Measurements from ENCODE around the gene OR52E8. TPM values are rescaled to one million over a fixed set of nuclear protein-coding genes. Genes with fewer than 3 reads are reported as not detected.

The OR52E8 gene
- total RNA-seq, 4 donors from 2014 or later: not detected

- no peak overlapping the region for H3K27ac ChIP-seq
- H3K4me1 ChIP-seq: no peaks in the 10 kb centered on the region
- no peaks in the 10 kb centered on the region for H3K27me3 ChIP-seq
- intact Hi-C loops (cut with DNase I): no loop called here
- no peak overlapping the region for H3K4me3 ChIP-seq
- TF ChIP-seq CTCF (IDR thresholded peaks at IDR 0.05) (no peak), POLR2A (IDR thresholded peaks at IDR 0.05) (no peak)
- 40 to 67% methylated on average over 3 of the region's 3 CpGs for WGBS, 2 donors
- no peaks in the 10 kb centered on the region for H3K9me3 ChIP-seq
- H3K36me3 ChIP-seq: no peaks in the 10 kb centered on the region
- DNase-seq: no peak
Measured at GRCh38 chr11:5887172-5887571, 29.7 kb upstream of the OR52E8 start.

GRCh38 chr11:5881756-5882155 is 24.3 kb upstream of the OR52E8 start:
- TF ChIP-seq CTCF (IDR thresholded peaks at IDR 0.05) (no peak), POLR2A (IDR thresholded peaks at IDR 0.05) (no peak)
- Histone ChIP-seq H3K36me3 (no peaks in the 10 kb centered on the region), H3K4me1 (no peaks in the 10 kb centered on the region), H3K27ac (no peak overlapping the region), H3K9me3 (no peaks in the 10 kb centered on the region), H3K4me3 (no peak overlapping the region), H3K27me3 (no peaks in the 10 kb centered on the region)
- intact Hi-C loops (cut with DNase I): no loop called here
- no peak for DNase-seq

- no peak within 1 kb of the TSS for H3K27ac ChIP-seq
- H3K4me3 ChIP-seq: no peak within 1 kb of the TSS
- H3K9me3 ChIP-seq: no peaks in the 10 kb centered on the region
- no peak for TF ChIP-seq POLR2A (IDR thresholded peaks at IDR 0.05)
- TF ChIP-seq CTCF (IDR thresholded peaks at IDR 0.05): no peak
- H3K27me3 ChIP-seq: no peaks in the 10 kb centered on the region
- WGBS, 2 donors: 63 to 71% methylated on average over 4 of the region's 4 CpGs
- DNase-seq: no peak
- no peaks in the 10 kb centered on the region for H3K4me1 ChIP-seq
- intact Hi-C loops (cut with DNase I): no loop called here
- no peaks in the 10 kb centered on the region for H3K36me3 ChIP-seq
Measured at GRCh38 chr11:5880329-5880728, 22.8 kb upstream of the OR52E8 start, which contains the start of gene OR52E4. TSS of gene OR52E4 (plus strand) at chr11:5880629. CDS start at chr11:5884293, 3,664 bp downstream.

GRCh38 chr11:5878564-5878963 is 21.1 kb upstream of the OR52E8 start:
- Histone ChIP-seq H3K27me3 (no peaks in the 10 kb centered on the region), H3K4me3 (no peak overlapping the region), H3K4me1 (no peaks in the 10 kb centered on the region), H3K27ac (no peak overlapping the region), H3K9me3 (no peaks in the 10 kb centered on the region), H3K36me3 (no peaks in the 10 kb centered on the region)
- DNase-seq: no peak
- intact Hi-C loops (cut with DNase I): no loop called here
- TF ChIP-seq CTCF (IDR thresholded peaks at IDR 0.05): no peak
- TF ChIP-seq POLR2A (IDR thresholded peaks at IDR 0.05): no peak
- 35 to 51% methylated on average over 2 of the region's 2 CpGs for WGBS, 2 donors

GRCh38 chr11:5865826-5866225 is 8.3 kb upstream of the OR52E8 start:
- Histone ChIP-seq H3K27ac (no peak overlapping the region), H3K4me1 (no peaks in the 10 kb centered on the region), H3K27me3 (no peaks in the 10 kb centered on the region), H3K9me3 (no peaks in the 10 kb centered on the region), H3K4me3 (no peak overlapping the region), H3K36me3 (no peaks in the 10 kb centered on the region)
- intact Hi-C loops (cut with DNase I): no loop called here
- TF ChIP-seq POLR2A (IDR thresholded peaks at IDR 0.05) (no peak), CTCF (IDR thresholded peaks at IDR 0.05) (no peak)
- DNase-seq: no peak
- WGBS, 2 donors: 76 to 80% methylated on average over 2 of the region's 2 CpGs
